Left colon (tissue), 2 donors: ENCODE data around the gene IL22RA2. TPM values are rescaled to one million over a fixed set of nuclear protein-coding genes. Genes with fewer than 3 reads are reported as not detected.
A peak's percentile ranks its signal among the peaks of the same experiment; 100 is the strongest.

Experiments used
- ATAC-seq: fragments of 200-7000 bp; cut with Tn5 transposase; one replicate; pipeline ENCODE4 v1.9.1; 2020; ENCODE audit warnings: mild to moderate bottlenecking, moderate library complexity
- DNase-seq, 2 donors: peaks; one replicate each; pipeline ENCODE4 v3.0.0-alpha.2; 2020
- intact Hi-C, 2 donors: fragments of 100-400 bp; cut with DNase I in 1 of 2; cut with micrococcal nuclease in 1 of 2; formaldehyde crosslinking; loops; one replicate each; pipeline versions ENCODE4 v1.11.2 to v1.14.0; 2022; cut with DNase I, micrococcal nuclease
- total RNA-seq, 2 donors: library from RNA; stranded (reverse); fragmentation: NEBNext Ultra II Directional; extraction: Animal tissue kit (Norgen Biotek cat#: 25700); gene quantifications; one replicate each; pipeline ENCODE4 v1.2.1, GENCODE V29; 2021
- donor health status: DM: no; HTN: no; CAD: no.
- donor health status: DM: yes; HTN: yes; CAD: no.

IL22RA2 gene
- total RNA-seq, 2 donors from 2014 or later = not detected

DNA sequence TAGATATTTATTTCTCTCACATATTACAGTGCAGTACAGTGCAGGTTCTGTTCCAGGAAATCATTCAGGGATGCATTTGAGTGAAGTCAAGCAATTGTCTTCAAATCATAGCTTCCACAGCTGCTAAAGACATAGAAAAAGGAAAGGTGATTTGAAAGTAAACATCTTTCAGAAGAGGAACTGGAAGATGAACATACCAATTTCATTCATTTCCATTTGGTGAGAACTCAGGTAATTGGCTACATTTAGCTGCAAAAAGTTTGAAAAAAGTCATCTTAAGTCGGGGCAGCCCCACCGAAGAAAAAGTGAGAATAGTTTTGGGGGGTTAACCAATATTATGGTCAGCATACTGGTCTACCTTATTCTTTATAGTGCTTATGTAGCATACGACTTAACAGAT is 67.3 kb downstream of the IL22RA2 start:
- intact Hi-C loops = no loop called here
- no peak for ATAC-seq

DNA sequence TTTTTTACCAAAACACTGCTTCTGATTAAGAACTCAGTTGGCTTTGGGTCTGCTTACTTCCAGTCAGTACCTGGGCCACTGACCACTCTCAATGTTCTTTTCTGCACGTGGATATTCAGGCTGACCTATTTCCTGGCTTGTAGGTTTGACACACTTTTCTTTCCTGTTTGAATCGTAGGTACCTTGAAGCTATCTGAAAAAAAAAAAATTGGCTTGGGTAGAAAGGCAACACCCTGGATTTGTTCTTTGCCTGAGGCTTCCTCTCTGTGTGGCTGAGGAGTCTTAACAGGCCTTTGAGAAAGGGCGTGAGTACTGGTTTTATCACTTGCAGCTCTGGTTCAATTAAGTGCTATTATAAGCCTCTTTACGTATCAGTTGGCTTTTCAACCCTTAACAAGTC is 68.1 kb downstream of the IL22RA2 start:
- DNase-seq (no peak), ATAC-seq (no peak)
- intact Hi-C loops = no loop called here

More for the DNA sequence above, 67.3 kb downstream of the IL22RA2 start:
- DNase-seq = no peak

DNA sequence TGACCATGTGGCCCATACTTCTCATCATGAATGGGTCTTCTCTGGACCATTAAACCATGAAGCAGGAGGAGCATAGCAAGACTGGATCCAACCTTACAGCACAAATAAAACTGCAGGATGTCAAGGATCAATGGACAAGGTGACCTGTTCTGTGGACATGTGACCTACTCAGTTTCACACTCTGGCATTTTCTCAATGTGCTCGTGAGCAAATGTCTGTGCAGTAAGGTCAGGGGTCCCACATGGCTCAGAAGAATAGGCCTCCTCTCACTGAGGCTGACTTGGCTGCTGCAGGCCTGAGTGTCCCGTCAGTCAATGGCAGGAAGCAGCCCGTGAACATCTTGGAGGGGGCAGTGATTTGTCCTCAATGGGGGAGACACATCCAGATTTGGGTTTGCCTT is 68.5 kb downstream of the IL22RA2 start:
- no peak for ATAC-seq
- DNase-seq = no peak
- intact Hi-C loops = no loop called here

DNA sequence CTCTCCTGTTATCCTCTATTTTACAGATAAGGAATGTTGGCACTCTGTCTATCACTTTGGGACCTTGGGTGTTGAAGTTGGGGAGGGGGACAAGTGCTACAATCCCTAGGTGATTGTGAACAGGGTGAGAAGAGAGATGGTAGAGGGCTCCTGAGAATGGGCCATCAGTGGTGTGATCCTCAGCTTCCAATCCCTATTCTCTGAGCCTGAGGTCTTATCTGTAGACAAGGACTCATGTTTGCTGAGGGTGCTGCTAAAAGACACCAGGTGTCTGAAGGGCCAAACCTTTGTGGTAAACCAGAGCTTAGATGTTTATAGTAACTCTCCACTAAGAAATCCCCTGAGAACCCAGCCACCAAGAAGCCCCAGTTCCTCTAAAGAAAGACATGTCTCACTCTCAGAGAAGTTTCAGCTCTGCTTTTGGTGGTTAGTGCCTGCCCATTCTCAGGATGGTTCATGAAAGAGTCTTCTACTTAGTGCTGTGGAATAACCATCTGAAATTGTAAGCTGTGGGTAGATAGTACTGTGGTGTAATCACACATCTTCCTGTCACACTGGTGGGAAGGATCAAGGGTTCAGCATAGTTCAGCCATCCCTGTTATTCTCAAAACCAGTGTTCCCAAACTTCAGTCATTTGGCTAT is 70.5 kb downstream of the IL22RA2 start:
- intact Hi-C loops = no loop called here
- ATAC-seq = no peak
- DNase-seq = no peak

DNA sequence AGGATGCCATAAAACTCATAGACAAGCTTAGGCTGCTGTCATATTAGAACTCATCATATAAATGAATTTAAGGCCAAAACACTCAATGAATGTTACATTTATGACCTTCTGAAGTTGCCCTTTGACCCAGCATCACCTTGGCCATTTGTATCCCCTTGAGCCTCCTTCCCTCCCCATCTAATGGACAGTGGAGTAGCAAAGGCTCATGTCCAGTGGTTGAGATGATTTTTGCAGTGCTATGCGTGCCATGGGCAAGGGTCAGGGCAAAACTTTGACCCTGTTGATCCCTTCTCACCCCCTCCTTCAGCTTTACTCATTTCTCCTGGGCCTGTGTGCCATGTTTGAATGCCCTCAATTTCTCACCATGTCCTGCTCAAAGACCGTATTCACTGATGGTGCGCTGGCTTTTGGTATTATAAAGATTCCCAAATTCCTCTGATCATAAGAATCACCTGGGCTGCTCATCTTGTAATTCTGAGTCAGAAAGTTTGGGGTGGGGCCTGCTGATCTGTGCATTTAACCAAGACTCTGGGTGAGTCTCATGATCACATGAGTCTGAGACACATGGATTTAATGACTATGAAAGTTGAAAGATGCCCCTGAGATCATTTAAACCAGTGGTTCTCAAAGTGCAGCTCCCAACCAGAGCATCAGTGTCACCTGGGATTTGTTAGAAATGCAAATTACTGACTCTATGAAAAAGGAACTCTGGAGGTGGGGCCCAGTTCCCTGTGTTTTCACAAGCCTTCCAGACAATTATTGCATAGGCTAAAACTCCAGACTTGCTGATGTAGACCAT is 71.2 kb downstream of the IL22RA2 start:
- intact Hi-C loops = no loop called here
- ATAC-seq = no peak
- DNase-seq = no peak

DNA sequence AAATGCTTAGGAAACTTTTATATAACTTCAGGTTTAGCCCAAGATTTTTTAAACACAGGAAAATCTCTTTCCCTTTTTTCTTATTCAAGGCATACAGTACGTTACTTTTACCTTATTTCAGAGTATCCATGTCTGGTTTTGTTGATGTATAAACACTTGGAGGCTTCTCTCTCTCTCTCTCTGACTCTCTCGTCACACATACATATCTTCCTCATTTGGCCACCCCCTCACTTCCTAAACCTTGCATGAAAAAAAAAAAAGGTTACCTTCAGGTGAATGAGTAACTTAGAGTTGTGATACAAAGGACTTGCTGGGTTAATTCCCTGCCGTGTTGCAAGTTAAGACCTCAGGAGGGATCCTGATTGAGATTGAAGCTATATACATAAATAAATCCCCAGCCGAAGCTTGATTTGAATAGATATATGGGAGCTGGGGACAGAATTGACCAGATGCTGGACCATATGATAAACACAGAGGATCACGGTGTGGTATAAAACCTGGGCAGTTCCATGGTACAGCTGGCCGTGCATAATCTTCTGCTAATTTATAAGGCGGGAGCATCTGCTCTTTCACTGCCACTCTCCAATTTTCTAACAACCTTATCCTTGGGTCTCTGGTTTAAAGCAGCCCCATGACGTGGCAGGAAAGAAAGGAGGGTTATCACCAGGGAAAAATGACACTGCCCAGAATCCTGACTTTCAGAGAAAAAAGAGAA is 73.6 kb downstream of the IL22RA2 start:
- DNase-seq (no peak), ATAC-seq (peak; percentile 58)
- intact Hi-C loops = loop anchor here in 1 of 2 donors (10.0 kb wide), 1 partner anchor 215 kb away; no protein-coding TSS in a partner anchor

DNA sequence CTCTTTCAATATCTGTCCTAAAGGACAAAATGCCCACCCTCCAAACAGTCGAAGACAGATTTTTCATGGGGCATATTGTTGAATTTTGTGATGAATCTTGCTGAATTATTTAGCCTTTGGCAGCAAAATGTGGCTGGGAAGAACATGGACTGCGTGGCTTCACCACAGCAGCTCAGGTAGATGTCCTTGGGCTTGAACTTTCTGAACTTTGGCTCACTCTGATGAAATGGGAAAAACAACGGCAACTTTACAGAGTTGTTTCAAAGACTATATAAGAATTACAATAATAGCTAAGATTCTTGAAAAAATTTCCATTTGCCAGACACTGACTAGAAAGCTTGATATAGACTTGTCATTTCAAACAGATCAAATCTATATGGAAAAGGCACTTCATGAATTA is 75.9 kb downstream of the IL22RA2 start:
- no peak for ATAC-seq
- no peak for DNase-seq
- intact Hi-C loops = loop anchor here in 1 of 2 donors (10.0 kb wide), 1 partner anchor 217 kb away; no protein-coding TSS in a partner anchor

DNA sequence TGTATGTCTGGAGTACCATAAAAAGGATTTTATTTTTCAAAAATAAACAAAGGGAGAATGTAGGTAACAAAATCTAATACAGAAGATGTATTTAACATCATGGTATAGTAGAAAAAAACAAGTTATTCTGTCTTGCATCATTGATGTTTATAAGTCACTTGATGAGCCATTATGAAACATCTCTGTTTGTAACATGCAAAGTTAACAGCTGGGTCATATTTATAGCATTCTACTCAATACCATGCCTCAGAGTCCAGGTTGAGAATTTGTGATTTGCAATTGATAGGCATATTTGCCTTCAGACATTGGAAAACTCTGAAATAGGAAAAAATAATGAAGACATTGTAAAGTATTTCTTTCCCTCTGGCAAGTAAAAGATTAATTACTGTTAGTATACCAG is 76.4 kb downstream of the IL22RA2 start:
- intact Hi-C loops = loop anchor here in 1 of 2 donors (10.0 kb wide), 1 partner anchor 218 kb away; no protein-coding TSS in a partner anchor

DNA sequence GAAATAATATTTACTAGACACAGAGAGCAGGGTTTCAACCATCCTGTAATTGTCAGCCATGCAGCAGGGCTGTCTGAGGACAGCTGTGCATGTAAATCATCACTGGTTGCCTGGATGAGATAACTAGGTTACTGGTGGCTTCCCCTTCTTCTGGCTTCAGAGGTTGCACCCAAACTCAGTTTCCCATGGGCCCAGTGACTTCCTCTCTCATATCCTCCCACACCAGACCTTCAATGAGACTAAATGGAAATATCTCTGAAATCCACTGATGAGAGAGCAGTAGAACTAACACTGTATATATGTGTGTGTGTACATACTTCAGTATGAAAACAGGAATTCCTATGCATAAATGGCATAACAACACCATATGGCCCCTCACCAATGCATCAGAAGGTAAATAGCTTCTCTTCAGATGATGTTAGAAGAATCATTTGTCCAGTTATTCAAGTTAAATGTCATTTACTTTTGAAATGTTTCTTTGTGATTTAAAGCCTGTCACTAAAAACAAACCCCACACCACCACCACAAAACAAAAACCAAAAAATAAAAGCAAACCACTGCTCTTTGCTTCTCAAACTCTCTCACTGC is 77.7 kb downstream of the IL22RA2 start:
- ATAC-seq (no peak), DNase-seq (no peak)
- intact Hi-C loops = loop anchor here in 1 of 2 donors (10.0 kb wide), 1 partner anchor 219 kb away; no protein-coding TSS in a partner anchor

More for the DNA sequence above, 76.4 kb downstream of the IL22RA2 start:
- ATAC-seq (no peak), DNase-seq (no peak)

DNA sequence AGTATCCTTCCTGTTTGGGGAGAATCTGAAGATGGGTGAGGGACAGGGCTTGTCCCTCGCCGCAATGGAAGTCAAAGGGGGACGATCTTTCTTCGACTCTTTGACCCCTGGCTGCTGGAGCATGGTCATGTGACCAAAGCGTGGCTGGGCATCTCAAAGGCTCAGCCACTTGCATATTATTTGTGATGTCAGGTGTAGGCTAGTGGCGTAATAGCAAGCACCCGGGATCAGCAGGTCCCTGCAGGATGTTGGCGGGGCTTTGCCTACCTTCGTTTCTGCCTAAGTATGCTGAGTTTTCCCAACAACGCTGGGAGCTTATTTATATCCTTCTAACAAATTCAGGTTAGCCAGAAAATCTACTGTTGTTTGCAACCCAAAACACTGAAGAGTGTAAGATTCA is 78.4 kb downstream of the IL22RA2 start:
- DNase-seq (no peak), ATAC-seq (no peak)
- intact Hi-C loops = loop anchor here in 1 of 2 donors (10.0 kb wide), 1 partner anchor 220 kb away; no protein-coding TSS in a partner anchor

DNA sequence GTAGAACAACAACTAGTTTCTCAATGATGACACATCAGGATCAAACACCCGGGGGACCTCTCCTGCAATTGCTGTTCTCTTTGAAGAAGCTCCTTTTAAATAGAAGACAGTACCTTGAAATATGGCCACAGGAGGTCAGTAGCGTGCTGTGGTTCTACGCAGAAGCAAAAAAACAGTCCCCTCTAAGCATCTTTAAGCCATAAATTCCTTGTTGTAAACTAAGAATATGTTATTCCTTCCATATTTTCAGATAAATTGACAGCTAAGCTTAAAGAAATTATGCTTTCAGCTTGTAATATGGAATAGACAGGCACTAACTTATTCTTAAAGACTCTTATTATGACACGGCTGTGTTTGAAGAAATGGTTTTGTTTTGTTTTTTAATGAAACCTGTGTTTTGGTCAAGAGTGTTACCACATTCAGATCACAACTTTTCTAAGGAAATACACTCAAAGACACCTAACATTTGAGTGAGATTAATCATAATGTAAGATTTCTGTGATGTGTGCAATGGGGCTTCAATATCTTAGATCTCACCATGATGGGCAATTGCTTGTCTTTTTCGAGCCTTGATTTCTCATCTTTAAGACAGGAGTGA is 78.9 kb downstream of the IL22RA2 start:
- DNase-seq (peak; percentile 27 to 64), ATAC-seq (peak; percentile 58)
- intact Hi-C loops = loop anchor here in 1 of 2 donors (10.0 kb wide), 1 partner anchor 220 kb away; no protein-coding TSS in a partner anchor

Other genes with a start within 250 kb of the IL22RA2 start
- gene IL20RA, start 128.7 kb downstream of the IL22RA2 start, total RNA-seq = 10 to 100 TPM; 11.8 to 13.4 TPM
- 100 to 1,000 TPM in 1 of 2 donors, 10 to 100 TPM in 1; 77.2 to 106 TPM for gene IFNGR1, start 45.7 kb upstream of the IL22RA2 start, total RNA-seq